Activated T-cell treated with anti-CD3 and anti-CD28 coated beads, Interleukin-2, amount 50 U/mL, for 48 hours (primary cell): ENCODE results near the gene SPSB1.

Experiments used
- DNase-seq, 2 experiments: peaks; one replicate each; pipeline ENCODE4 v3.0.0-alpha.2; 2020

Gene SPSB1

DNA sequence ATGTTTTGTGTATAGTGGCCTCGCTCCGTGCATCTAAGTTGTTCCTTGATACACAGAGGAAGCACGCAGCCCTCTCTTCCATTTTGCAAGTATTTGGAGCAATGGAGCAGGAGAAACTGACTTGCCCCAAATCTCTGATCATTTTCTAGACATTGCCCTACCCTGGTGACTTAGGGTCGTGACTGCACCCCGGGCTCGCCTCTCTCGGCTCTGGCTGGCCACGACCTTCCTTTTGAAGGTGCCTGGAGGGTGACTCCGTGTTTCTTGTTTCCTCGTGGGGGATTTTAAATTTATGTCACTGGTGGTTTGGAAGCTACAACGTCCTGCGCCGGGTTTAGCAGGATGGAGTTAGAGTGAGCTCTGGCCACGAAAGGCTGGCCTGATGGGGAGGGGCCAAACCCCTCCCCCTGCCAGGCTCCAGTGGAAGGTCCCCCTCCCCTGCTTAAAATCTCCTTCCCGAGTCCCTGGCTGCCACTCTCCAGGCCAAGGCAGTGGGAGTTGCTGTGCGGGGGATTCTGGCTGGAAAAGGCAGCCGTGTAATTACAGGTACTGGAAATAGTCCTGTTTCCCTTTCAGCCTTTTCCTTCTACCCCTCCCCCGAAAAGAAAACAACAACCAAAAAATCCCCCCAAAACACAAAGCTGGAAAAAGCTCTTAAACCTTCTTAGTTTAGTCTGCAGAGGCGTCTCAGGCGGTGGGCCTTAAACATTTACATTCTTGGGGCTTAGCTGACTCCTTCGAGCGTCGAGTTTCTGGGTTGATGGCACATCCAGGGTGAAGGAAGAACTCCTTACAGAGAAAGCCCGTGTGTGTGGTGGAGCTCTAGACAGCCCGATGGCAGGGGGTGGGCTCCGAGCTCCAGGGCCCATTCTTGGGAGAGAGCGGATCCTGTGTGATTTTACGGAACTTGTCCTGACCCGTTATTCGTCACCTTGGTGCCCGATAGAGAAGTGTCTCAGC lies 28.1 kb downstream of the SPSB1 start:
- no peak for DNase-seq

DNA sequence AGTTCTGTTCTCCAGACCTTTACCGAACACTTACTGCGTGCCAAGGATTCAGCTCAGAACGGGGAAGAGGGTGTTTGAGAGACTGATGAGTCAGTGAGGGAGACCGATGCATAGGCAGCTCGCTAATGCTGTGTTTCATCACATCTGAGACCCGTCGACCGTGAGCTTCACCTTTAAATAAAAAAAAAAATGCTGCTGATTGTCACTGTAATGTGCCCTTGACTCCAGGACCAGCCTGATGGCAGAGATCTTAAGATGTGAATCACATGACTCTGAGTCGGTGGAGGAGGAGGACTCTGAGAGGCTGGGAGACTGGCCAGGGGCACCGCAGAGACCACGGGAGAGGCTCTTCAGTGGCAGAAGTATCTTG lies 28.8 kb downstream of the SPSB1 start:
- no peak for DNase-seq

DNA sequence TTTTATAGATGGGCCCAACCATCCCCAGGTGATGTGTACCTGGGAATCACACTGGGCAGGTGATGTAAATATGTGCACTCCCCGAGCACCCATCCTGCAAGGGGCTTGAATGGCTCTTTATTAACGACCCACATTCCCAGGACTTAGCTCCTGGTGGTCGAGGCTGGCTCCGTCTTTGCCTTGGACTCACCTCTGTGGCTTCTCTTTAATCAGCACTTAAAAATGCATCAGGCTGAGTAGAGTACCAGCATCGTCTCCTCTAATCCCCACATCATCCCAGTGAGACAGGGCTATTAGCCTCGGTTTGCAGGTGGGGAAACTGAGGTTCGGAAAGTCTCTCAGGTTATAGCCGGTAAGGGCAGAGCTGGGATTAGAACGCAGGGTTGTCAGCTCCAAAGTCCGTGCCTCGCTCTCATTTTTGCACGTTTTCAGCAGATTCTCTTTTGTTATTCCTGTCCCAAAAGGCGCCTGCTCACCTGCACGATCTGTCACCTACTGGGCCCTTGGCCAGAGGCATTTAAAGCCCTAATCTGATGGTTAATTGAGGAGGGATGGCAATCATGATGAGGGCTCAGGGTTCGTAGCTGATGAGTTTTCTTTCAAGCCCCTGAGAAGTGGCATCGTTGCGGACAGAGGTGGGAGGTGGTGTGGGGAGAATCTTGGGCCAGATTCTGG lies 29.4 kb downstream of the SPSB1 start:
- no peak for DNase-seq

DNA sequence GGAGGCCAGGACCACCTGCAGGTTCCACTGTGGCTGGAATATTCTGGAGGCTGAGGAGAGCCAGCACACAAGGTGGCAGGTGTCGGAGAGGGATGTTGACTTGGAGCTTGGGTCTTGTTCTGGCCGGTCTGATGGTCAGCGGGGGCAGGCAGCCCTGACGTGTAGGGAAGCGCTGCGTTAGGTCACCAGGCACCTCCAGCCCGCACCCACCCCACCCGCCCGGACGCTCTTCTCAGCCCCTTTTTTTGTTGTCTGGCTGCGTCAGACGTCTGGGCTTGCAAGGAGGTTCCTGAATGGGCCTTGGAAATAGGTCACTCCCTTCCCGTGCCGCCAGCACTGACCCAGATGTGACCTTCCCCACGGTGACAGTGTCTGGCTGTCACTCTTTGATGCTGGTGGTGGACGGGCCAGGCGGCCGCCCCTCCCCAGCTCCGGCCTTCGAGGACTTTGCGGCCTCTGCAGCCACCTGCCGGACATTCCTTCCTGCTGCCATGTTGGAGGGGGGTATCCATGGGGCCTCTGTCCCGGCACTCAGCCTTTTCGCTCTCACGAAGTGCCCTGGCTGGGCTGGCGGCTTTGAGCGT lies 30.1 kb downstream of the SPSB1 start:
- no peak for DNase-seq

DNA sequence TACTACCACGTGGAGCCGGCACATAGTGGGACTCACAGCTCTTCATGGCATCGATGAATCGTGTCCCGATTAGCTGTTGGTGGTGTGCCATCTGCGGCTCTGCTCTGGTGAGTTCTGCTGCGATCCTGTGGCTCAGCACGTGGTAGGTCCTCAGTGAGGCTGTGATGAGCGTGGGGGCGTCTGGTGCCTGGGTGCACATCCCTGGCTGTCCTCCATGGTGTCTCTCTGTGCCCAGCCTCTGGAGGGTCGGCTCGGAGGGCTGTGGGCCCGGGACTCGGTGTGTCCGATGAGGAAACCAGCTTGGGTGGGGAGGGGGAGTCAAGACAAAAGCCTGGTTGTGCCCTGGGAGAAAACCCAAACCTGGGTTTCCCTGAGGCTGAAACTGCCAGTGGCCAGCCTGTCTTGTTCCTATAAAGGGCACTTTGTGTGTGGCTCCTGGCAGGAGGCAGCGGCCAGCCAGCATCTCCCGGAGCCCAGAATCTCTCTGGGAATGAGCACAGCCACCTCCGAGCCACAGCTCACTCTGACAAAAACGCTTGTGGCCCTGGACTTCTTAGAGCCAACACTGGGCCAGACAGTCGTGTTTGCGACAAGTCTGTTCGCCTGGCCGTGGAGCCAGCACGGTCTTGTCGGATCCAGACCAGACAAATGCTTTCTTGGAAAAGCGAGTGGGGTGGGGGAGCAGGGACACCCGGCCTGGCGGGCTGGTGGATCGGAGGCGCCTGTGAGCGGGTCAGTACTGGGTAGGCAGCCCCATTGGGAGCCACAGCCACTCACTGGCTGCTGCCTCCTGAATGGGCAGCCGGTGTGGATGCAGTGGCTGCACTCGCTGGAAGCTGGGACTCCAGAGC lies 31.8 kb downstream of the SPSB1 start:
- DNase-seq: no peak

DNA sequence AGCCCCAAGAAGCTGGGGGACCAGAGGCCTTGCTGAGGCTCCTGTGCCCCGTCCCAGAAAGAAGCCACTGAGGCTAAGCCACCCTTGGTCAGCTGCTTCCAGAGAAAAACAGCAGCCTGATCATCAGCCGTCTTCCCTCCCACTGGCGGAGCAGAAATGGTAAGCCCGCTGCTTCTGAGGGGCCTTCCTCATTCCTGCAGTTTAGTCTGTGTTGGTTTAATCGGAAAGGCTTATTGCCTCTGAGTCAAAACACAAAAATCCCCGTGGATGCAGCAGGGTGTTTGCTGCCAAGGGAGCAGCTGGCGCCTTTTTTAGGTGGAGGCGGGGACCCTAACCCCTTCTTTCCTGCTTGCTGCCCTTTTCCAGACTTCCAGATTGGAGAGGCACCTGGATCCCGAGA lies 33.9 kb downstream of the SPSB1 start:
- no peak for DNase-seq

DNA sequence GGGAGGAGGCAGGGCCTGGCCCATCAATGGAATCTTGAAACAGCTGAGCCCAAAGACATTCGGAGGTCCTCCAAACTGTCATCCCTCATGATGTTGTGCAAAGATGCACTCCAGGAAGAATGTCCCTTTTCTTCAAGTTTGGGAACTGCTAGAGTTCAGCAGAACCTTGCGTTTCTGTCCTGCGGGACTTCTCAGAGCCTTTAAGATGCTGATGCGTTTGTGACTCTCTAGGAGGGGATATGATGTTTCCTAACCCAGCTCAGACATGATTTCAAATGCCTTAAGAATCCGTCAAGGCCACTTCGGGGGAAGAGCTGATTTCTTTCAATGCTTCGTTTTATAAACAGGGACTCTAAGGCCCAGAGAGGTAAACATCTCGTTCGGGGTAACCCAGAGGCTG lies 35.5 kb downstream of the SPSB1 start:
- DNase-seq: no peak

DNA sequence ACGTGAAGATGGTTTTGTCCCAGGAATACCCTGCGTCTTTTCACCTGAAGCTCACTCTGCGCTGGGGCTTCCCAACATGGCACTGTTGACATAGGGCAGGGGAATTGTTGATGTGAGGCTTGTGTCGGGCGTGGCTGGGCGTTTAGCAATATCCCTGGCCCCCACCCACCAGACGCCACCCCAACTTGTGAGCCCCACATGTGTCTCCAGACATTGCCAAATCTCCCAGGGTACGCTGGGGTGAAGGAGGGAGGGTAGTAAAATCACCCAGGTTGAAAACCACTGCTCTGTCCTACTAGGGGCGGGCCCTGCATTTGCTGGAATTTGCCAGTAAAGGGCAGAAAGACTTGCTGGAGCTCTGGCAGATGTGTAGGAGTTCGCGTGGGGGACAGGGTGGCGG lies 36.0 kb downstream of the SPSB1 start:
- DNase-seq: no peak

DNA sequence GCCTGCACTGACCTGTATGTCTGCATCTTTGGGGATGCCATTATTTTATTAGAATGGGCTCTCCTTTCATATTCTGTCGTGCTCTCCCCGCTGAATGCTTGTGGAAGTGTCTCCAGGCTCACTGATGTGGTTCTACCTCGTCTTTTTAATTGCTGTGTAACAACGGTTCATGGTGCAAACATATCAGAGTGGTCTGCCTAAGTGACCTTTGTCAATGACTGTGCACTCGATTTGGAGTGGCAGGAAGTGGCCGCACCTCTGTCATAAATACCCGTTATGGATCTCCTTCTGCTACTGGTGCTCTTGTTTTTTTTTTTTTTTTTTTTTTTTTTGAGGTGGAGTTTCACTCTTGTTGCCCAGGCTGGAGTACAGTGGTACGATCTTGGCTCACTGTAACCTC lies 38.3 kb downstream of the SPSB1 start:
- no peak for DNase-seq

DNA sequence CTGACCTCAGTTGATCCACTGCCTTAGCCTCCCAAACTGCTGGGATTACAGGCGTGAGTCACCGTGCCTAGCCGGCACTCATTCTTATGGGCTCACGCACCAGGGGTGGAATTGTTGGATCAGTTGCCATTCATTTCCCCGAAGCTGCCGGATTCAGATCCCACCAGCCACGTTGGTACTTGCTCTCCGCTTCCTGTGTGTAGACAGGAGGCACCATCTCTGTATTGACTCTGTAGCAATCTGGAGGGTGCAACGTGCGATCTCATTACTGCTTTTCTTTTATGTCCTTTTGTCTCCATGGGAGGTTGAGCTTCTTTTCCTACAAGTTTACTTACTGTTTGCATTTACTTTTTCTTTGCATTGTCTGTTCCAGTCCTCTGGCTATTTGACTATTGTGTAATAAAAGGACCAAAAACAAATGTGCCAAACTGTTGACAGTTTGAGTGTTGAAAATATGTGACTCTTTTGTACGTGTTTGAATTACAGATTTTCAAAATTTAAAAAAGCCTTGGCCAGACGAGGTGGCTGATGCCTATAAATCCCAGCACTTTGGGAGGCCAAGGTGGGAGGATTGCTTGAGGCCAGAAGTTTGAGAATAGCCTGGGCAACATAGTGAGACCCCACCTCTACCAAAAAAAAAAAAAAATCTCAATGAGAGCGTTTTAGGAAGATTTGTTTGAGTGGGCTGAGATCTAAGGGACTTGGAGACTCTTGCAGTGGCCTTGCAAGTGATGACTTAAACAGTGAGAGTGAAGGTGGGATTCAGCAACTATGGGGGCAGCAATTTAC lies 39.1 kb downstream of the SPSB1 start:
- DNase-seq: no peak

DNA sequence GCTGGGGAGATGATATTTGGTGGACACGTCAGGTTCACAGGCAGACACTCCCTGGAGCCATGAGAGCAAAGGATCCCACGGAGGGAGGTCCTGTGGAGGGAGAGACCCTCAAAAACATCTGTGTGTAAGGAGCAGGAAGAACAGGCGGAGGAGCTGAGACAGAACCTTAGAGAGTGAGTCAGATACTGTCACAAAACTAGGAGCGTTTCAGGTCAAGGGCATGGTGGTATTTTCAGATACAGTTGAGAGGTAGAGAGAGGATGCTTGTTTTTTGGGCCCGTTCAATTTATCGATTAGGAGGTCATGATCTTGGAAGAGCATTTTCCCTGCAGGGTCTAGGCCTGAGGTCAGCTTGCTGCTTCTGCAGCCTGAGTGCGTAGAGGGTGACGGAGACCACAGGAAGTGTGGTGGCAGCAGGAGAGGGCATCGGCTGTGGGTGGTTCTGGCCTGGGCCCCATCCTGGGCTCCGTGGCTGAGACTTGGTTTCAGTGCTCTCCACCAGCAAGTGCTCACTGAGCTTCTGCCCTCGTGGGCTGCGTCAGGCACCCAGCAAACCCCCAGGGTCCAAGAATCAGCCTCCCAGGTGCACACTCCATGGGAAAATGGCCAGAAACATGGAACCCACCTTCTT lies 39.9 kb downstream of the SPSB1 start:
- DNase-seq: no peak

DNA sequence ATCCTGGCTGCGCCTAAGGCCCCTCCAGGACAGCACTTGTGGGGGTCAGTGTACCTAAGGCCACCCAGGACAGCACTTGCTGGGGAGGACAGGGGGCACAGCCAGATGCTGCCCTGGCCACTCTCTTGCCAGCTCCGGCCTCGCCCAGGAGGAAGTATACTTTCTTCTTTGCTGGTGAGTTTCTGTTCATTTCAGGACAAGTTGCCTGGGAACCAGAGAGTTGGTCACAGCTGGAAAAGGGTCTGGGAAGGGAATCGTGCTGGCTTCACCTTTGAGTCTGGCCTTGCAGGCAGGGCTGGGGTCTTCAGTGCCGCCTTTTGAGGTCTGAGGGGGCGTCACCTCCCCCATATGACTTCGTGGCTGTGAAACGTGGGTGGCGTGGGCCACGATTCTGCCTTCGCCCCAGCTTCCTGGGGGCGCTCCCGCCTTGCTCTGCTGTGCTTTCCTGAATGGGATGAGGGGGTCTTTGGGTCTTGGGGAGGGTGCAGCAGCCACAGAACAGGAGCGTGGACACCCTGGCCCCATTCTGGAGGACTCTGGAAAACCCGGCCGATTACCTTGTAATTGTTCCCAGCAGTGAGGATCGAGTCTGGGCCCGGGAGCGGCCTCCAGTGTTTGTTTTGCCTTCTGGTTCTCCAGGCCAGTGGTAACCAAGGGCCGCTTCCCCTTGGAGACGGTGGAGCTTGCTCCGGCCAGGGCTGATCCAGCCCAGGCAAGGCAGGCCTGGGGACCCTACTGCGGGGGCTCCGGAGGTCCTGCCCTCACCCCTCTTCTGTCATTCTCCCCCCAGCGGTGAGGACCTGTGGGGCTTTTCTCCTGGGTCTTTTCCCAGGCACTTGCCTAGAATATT lies 45.9 kb downstream of the SPSB1 start:
- DNase-seq: no peak

DNA sequence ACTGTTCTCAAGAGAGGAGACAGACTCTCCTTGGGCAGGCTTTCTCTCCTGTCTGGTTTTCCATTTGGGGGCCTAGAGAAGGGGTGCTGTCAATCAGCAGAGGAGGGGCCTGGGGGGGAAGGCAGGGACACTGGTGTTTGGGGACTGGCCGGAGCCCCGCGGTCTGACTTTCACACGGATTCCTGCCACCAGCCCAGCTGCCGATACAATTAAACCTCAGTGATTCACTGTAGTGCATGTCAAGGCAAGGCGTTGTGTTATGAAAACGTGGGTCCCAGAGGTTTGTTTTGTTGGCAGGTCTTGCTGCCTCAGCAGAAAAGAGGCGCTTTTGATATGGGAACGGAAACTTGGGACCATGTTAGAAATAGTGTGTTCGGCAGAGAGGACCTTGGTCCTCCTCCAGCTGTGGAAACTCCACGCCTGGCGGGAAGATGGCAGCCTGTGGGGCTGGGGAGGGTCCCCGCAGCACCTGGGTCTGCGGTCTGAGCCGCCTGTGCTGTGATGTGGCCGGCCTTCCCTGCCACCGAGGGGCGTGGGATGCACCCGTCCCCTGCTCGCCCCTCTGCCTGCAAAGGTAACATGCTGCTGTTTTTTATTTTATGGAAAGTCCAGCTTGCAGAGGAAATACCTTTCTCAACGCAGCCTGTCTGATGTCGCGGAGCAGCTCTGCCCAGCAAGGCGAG lies 47.6 kb downstream of the SPSB1 start:
- no peak for DNase-seq

DNA sequence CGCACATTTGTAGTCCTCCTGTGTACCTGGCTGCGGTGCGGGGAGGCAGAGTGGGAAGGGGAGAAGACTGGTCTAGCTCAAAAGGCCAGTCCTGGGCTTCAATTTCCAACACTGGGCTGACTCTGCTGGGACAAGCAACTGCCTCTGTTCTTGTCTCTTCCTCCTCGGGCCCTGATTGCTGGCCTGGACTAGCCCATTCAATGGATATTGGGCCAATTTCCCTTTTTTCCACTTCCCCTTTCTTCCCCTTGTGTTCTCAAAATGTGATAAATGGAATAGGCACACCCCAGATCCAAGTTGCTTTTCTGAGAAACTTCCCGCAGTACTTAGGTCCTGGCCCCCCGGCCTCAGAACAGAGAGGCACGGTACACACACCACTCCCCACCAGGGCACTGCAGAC lies 48.2 kb downstream of the SPSB1 start:
- no peak for DNase-seq

DNA sequence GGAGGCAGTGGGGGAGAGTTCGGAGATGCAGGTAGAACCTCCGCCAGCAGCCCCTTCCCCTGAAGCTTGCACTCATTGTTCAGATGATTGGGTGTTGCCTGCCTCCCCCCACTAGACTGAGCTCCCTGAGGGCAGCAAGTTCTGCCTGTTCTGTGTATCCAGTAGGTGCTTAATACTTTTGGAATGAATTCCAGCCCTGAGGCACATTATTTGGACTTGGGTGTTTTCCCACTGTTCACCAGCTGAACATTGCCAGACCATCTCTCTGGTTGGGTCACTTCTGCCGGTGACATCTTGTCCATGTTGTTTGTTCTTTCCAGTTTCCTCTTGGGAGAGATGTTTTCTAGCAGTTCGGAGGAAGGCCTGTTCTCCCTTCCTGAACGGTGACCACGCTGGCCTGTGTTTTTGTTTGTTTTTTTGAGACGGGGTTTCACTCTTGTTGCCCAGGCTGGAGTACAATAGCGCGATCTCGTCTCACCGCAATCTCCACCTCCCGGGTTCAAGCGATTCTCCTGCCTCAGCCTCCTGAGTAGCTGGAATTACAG lies 48.7 kb downstream of the SPSB1 start:
- DNase-seq: no peak

DNA sequence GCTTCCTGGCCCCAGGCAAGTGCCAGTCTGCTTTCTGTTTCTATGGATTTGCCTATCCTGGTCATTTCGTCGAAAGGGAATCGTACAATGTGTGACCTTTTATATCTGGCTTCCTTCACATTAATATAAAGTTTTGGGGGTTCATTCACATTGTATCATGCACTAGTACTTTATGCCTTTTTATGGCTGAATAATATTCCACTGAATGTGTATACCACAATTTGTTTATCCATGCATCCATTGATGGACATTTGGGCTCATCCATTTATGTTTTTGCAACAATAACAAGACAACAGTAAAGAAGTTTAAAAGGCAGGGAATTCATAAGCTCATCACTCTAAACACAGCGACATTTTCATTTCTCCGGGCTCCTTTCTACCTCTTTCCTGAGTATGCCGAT lies 50.6 kb downstream of the SPSB1 start:
- DNase-seq: no peak

DNA sequence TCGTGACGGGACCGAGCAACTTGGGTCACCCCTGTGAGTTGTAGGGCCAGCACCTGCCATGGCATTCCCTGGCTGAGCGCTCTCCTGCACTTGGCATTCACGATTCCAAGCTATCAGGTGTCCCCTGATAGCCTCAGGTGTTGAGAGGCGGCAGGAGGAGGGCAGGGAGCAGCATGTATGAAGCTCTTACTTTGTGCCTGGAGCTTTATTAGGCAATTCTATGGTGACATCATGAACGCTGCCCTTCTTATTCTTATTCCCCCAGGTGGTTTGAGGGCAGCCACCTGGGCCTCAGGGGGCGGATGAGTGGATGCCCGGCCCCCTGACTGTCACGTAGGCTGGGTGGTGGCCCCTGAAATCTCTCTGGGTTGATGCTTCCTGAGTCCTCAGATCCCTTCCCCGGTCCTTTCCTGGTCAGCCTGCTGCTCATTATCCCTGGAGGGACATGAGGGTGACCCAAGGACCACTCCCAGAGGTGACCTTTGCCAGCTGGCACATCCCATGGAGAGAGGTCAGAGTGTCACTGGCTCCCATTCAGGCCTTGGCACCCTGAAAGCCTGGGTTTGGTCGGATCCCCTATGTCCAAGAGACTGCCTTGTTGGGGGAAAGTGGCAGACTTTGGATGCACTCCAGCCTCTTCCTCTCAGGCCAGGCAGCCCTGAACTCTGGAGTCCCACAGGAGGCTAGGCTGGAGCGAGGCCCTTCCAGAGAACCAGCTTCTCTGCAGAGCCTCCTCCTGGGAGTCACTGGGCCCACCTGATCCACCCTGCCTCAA lies 51.9 kb downstream of the SPSB1 start:
- no peak for DNase-seq

DNA sequence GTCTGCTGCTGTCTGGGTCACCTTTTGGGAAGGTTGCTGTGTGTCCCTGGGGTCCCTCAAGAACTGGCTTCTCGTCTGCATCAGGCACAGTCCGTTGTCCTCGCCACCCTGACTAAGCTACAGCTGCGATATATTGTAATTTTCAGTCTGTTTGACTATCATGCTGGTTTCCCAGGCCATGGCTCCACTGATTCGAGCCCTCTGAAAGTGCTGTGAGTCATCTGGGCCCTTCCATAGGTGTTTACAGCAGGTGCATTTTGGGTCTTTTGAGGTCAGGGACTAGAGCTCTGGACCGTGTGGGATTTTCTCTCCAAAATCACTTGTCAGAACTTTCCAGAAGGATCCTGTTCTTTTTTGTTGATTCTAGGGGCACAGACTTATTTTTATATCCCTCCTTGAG lies 52.8 kb downstream of the SPSB1 start:
- DNase-seq: no peak

DNA sequence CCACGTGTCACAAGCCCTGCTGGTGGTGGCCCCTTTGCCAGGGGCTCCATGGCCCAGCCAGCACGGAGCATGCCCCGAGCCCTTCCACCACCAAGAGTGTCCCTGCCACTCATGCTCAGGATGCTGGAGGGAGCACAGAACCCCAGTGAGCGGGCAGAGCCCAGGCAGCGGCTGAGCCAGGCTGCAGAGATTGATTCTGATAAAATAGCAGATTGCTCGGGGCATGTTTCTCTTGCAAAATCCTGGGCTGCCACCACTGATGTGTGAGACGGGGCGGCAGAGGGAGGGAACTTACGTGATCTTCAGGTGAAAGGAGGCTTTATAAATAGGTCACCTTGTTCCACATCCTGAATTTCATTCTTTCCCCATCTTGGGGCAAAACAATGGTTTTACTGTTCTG lies 53.2 kb downstream of the SPSB1 start:
- DNase-seq: no peak
